Endothelial cell of umbilical vein (primary cell): Measurements from ENCODE around the gene ANO6. TPM values are rescaled to one million over a fixed set of nuclear protein-coding genes. Genes with fewer than 3 reads are reported as not detected.

Experiments
- BruUV-seq: library from RNA; stranded (reverse); fragments of 400-500 nt; replicated peaks from 2 replicates; lab custom pipeline; 2021; lab: Mats Ljungman, UMichigan
- CTCF ChIA-PET: fragments of 300-600, 350-600 bp; sonication (Branson Sonifier 250); formaldehyde crosslinking; loops from one replicate; lab custom pipeline; 2021; ENCODE audit warnings: antibody characterized with exemption, inconsistent platforms; lab: Charles Lee
- POLR2A ChIA-PET: fragments of 300-600, 350-600 bp; sonication (Branson Sonifier 250); formaldehyde crosslinking; loops from one replicate; lab custom pipeline; 2021; ENCODE audit warnings: antibody characterized with exemption, inconsistent platforms; lab: Charles Lee
- DNase-seq: peaks from one replicate; pipeline ENCODE4 v3.0.0-alpha.2; 2011; ENCODE audit warnings: low read depth, low spot score
- FAIRE-seq: peaks from 2 replicates; lab custom pipeline; 2011; peaks lifted over from hg19 to GRCh38; lab: Jason Lieb, UNC
- H2AFZ ChIP-seq: 2 replicates; pipeline ENCODE4 v1.6.0; 2012; ENCODE audit warnings: low read depth, low read length, control low read depth, inconsistent platforms
- H3K27ac ChIP-seq: 2 replicates; pipeline ENCODE4 v1.5.1; 2011; ENCODE audit warnings: low read depth, mild to moderate bottlenecking, control low read depth, low read length, moderate library complexity; ENCODE audit not compliant: insufficient read depth
- H3K27me3 ChIP-seq, 2 experiments: 2 replicates each; pipeline versions ENCODE4 v1.6.0 to v1.6.1; 2011; ENCODE audit warnings: low read length in 2 of 2, mixed read lengths in 1 of 2; ENCODE audit not compliant: control insufficient read depth in 2 of 2, insufficient read depth in 2 of 2
- H3K36me3 ChIP-seq, 2 experiments: 2 replicates in 1 of 2; 3 replicates in 1 of 2; pipeline ENCODE4 v1.5.1; 2011; ENCODE audit warnings: low read length in 2 of 2, mild to moderate bottlenecking in 1 of 2, moderate library complexity in 1 of 2; ENCODE audit not compliant: control insufficient read depth in 2 of 2, insufficient read depth in 2 of 2; ENCODE audit errors: extremely low read depth in 1 of 2
- H3K4me1 ChIP-seq: 3 replicates; pipeline ENCODE4 v1.5.1; 2011; ENCODE audit warnings: mild to moderate bottlenecking, low read length; ENCODE audit not compliant: control insufficient read depth, insufficient read depth; ENCODE audit errors: extremely low read depth
- H3K4me2 ChIP-seq: 2 replicates; pipeline ENCODE4 v1.6.1; 2011; ENCODE audit warnings: low read length, control low read depth, mixed read lengths; ENCODE audit not compliant: insufficient read depth
- H3K4me3 ChIP-seq, 3 experiments: fragments of 200-600 bp in 1 of 3; sonication (generic), shearing (Covaris generic) in 1 of 3; replicated peaks in 1 of 3; 2 replicates each; pipeline ENCODE4 v1.5.1; 2011 to 2016; ENCODE audit warnings: control low read depth in 3 of 3, low read length in 3 of 3, mild to moderate bottlenecking in 2 of 3, inconsistent platforms in 1 of 3, low read depth in 1 of 3, moderate library complexity in 1 of 3; ENCODE audit not compliant: insufficient read depth in 1 of 3
- H3K79me2 ChIP-seq: 2 replicates; pipeline ENCODE4 v1.6.0; 2012; ENCODE audit warnings: low read length, inconsistent platforms; ENCODE audit not compliant: control insufficient read depth, insufficient read depth
- H3K9ac ChIP-seq: replicated peaks from 2 replicates; pipeline ENCODE3; 2011; ENCODE audit warnings: low read length, control low read depth; ENCODE audit not compliant: insufficient read depth; ENCODE audit errors: extremely low read depth
- H3K9me1 ChIP-seq: replicated peaks from 3 replicates; pipeline ENCODE4 v1.6.0; 2011; ENCODE audit warnings: mild to moderate bottlenecking, low read length; ENCODE audit not compliant: control insufficient read depth, insufficient read depth; ENCODE audit errors: extremely low read depth
- H3K9me3 ChIP-seq: replicated peaks from 2 replicates; pipeline ENCODE4 v1.5.1; 2012; ENCODE audit warnings: low read length, inconsistent platforms; ENCODE audit not compliant: control insufficient read depth, insufficient read depth
- H4K20me1 ChIP-seq: replicated peaks from 2 replicates; pipeline ENCODE3; 2011; ENCODE audit warnings: mild to moderate bottlenecking, low read length; ENCODE audit not compliant: control insufficient read depth, insufficient read depth; ENCODE audit errors: extremely low read depth
- EZH2 ChIP-seq: IDR thresholded peaks from 2 replicates; pipeline ENCODE4 v1.6.1; 2012; ENCODE audit warnings: borderline replicate concordance, low read depth, mild to moderate bottlenecking, moderate library complexity, low read length, inconsistent platforms; ENCODE audit not compliant: severe bottlenecking
- FOS ChIP-seq: IDR thresholded peaks from 2 replicates; pipeline ENCODE4 v1.6.1; 2011; ENCODE audit warnings: mild to moderate bottlenecking, low read length, moderate library complexity, borderline replicate concordance; ENCODE audit not compliant: insufficient read depth
- GATA2 ChIP-seq: IDR thresholded peaks from 2 replicates; pipeline ENCODE4 v1.7.0; 2011; ENCODE audit warnings: low read depth, mild to moderate bottlenecking, moderate library complexity, mixed read lengths, low read length; ENCODE audit not compliant: insufficient read length, insufficient read depth
- JUN ChIP-seq: IDR thresholded peaks from 2 replicates; pipeline ENCODE4 v1.6.1; 2011; ENCODE audit warnings: borderline replicate concordance, low read depth; ENCODE audit not compliant: insufficient read length, insufficient read depth
- MYC ChIP-seq: IDR thresholded peaks from one replicate; pipeline ENCODE4 v1.6.1; 2011; ENCODE audit warnings: mild to moderate bottlenecking, low read depth, low read length
- POLR2A ChIP-seq: IDR thresholded peaks from 2 replicates; pipeline ENCODE4 v1.6.1; 2012; ENCODE audit warnings: low read depth, mild to moderate bottlenecking, control low read depth, low read length
- POLR2AphosphoS5 ChIP-seq: IDR thresholded peaks from 2 replicates; pipeline ENCODE4 v1.6.1; 2012; ENCODE audit warnings: low read depth, mild to moderate bottlenecking, control low read depth, low read length, moderate library complexity; ENCODE audit not compliant: insufficient read depth
- dilution Hi-C: fragments of 300-500 bp; cut with MboI; formaldehyde crosslinking; loops from one replicate; pipeline ENCODE4 v1.15.0; 2019; ENCODE audit warnings: low sequenced_read_pairs; ENCODE audit not compliant: extremely low pct_ligation_motif_present
- intact Hi-C: fragments of 100-400 bp; cut with micrococcal nuclease; formaldehyde crosslinking; loops from one replicate; pipeline ENCODE4 v1.10.0; 2022
- polyA plus RNA-seq, 4 experiments: library from polyadenylated mRNA; depleted of rRNA in 3 of 4; stranded (reverse) in 3 of 4; unstranded in 1 of 4; fragments of >200 nt; gene quantifications; 2 replicates each; pipeline versions ENCODE4 v1.2.1 to v1.2.3, GENCODE V29; 2011 to 2012; ENCODE audit warnings: missing spikeins in 1 of 4
- total RNA-seq: library from RNA; stranded (reverse); gene quantifications from 2 replicates; pipeline ENCODE4 v1.2.3, GENCODE V29; 2021
- TF ChIP-seq, protein P1 (sequence below): IDR thresholded peaks from 2 replicates; pipeline ENCODE4 v1.6.1; 2011; ENCODE audit not compliant: insufficient read depth, insufficient read length
- TF ChIP-seq, protein P2 (sequence below), 2 donors: IDR thresholded peaks; 1 replicate in 1 of 2; 2 replicates in 1 of 2; pipeline ENCODE4 v1.5.1; 2011; ENCODE audit warnings: low read length in 2 of 2, mild to moderate bottlenecking in 2 of 2, moderate library complexity in 2 of 2, control low read depth in 1 of 2, inconsistent platforms in 1 of 2, low read depth in 1 of 2; ENCODE audit not compliant: insufficient read depth in 1 of 2; ENCODE audit errors: extremely low read depth in 1 of 2

The ANO6 gene
- total and polyA plus RNA-seq, 2 donors (not counting 3 experiments of a cell fraction or from before 2014, with no cell fraction given), result 21.3 to 67.6 TPM

DNA sequence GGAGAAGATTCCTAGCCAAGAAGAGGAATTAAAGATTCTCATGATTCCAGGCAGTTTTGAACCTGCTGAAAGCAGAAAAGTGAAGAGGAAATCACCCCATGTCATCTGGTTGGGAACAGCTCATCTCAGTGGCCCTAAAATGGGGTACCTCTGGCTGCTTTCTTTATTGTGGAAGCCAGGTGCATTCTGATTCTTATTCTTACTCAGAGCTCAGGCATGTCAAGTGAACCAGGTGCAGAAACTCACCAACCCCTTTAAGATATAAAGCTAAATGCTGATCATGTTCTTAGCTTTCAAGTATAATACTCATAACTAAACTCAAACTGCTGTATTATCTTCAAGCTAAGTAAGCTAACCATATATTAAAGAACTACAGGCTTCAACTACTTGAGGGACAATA, 259.7 kb downstream of the ANO6 start:
- H3K4me3 ChIP-seq, result no peak overlapping the region
- no peak overlapping the region for H3K27ac ChIP-seq
- no peak overlapping the region for H3K4me2 ChIP-seq
- no peaks in the 10 kb centered on the region for H3K79me2 ChIP-seq
- intact Hi-C loops, result no loop called here
- no peak for DNase-seq
- no peaks in the 10 kb centered on the region for H4K20me1 ChIP-seq
- H3K36me3 ChIP-seq, result no peaks in the 10 kb centered on the region
- ChIA-PET POLR2A (no interaction called here), CTCF (interaction anchor here (0.9 kb wide), 1 partner anchor 10 kb away, joined by 3 read pairs; no protein-coding TSS in a partner anchor)
- BruUV-seq, result no TSS peak
- TF ChIP-seq, protein P1, sequence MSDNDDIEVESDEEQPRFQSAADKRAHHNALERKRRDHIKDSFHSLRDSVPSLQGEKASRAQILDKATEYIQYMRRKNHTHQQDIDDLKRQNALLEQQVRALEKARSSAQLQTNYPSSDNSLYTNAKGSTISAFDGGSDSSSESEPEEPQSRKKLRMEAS, result no peak
- TF ChIP-seq JUN (no peak), POLR2AphosphoS5 (no peak), EZH2 (no peak), POLR2A (no peak), MYC (no peak), GATA2 (no peak), FOS (no peak)
- TF ChIP-seq, protein P2, sequence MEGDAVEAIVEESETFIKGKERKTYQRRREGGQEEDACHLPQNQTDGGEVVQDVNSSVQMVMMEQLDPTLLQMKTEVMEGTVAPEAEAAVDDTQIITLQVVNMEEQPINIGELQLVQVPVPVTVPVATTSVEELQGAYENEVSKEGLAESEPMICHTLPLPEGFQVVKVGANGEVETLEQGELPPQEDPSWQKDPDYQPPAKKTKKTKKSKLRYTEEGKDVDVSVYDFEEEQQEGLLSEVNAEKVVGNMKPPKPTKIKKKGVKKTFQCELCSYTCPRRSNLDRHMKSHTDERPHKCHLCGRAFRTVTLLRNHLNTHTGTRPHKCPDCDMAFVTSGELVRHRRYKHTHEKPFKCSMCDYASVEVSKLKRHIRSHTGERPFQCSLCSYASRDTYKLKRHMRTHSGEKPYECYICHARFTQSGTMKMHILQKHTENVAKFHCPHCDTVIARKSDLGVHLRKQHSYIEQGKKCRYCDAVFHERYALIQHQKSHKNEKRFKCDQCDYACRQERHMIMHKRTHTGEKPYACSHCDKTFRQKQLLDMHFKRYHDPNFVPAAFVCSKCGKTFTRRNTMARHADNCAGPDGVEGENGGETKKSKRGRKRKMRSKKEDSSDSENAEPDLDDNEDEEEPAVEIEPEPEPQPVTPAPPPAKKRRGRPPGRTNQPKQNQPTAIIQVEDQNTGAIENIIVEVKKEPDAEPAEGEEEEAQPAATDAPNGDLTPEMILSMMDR (IDR thresholded peaks at IDR 0.05; ENCODE audit: extremely low read depth in 1 of 2, insufficient read depth in 1 of 2, low read depth in 1 of 2, low read length in 2 of 2), result no peak
- dilution Hi-C loops, result no loop called here
- H3K9me1 ChIP-seq, result no peaks in the 10 kb centered on the region
- H2AFZ ChIP-seq, result no peak overlapping the region
- no peaks in the 10 kb centered on the region for H3K9me3 ChIP-seq
- no peaks in the 10 kb centered on the region for H3K4me1 ChIP-seq
- H3K9ac ChIP-seq, result no peak overlapping the region
- peaks cover 5 to 20% of the 10 kb centered on the region in 2 experiments for H3K27me3 ChIP-seq
- FAIRE-seq, result no peak
